ENCODE results near the gene FBXW9.
A peak's percentile ranks its signal among the peaks of the same experiment; 100 is the strongest.
"Not testable (repeated sequence)": the region's sequence is repeated elsewhere in the genome, so short reads cannot be mapped to it uniquely, and the experiment has no call there.

The FBXW9 gene

GRCh38 chr19:12715102-12715501, 18.7 kb upstream of the FBXW9 start:
- DNase-seq (ENCODE audit: low read depth): no peak

GRCh38 chr19:12713304-12713703, 16.9 kb upstream of the FBXW9 start:
- not testable (repeated sequence) for DNase-seq (ENCODE audit: low read depth)

- DNase-seq (ENCODE audit: low read depth): not testable (repeated sequence)
Measured at GRCh38 chr19:12712077-12712476, 15.6 kb upstream of the FBXW9 start.

GRCh38 chr19:12711187-12711586, 14.8 kb upstream of the FBXW9 start:
- no peak for DNase-seq (ENCODE audit: low read depth)

- DNase-seq (ENCODE audit: low read depth): no peak
Measured at GRCh38 chr19:12708641-12709040, 12.2 kb upstream of the FBXW9 start.

GRCh38 chr19:12706332-12706718, 9.9 kb upstream of the FBXW9 start:
- no peak for DNase-seq (ENCODE audit: low read depth)

- DNase-seq (ENCODE audit: low read depth): no peak
Measured at GRCh38 chr19:12705654-12706331, 9.4 kb upstream of the FBXW9 start.

GRCh38 chr19:12705169-12705568, 8.7 kb upstream of the FBXW9 start:
- no peak for DNase-seq (ENCODE audit: low read depth)

- DNase-seq (ENCODE audit: low read depth): peak; percentile 71
Measured at GRCh38 chr19:12703046-12703445, 6.6 kb upstream of the FBXW9 start.

GRCh38 chr19:12701596-12702282, 5.3 kb upstream of the FBXW9 start:
- no peak for DNase-seq (ENCODE audit: low read depth)

- no peak for DNase-seq (ENCODE audit: low read depth)
Measured at GRCh38 chr19:12698138-12698537, 1.7 kb upstream of the FBXW9 start.

- DNase-seq (ENCODE audit: low read depth): not testable (repeated sequence)
Measured at GRCh38 chr19:12697425-12697824, 994 bp upstream of the FBXW9 start.

- DNase-seq (ENCODE audit: low read depth): no peak
Measured at GRCh38 chr19:12695997-12696365, 450 bp downstream of the FBXW9 start.

- DNase-seq (ENCODE audit: low read depth): no peak
Measured at GRCh38 chr19:12695514-12695913, 917 bp downstream of the FBXW9 start.

GRCh38 chr19:12695096-12695495, 1.3 kb downstream of the FBXW9 start:
- DNase-seq (ENCODE audit: low read depth): peak; percentile 60

- no peak for DNase-seq (ENCODE audit: low read depth)
Measured at GRCh38 chr19:12694641-12695040, 1.8 kb downstream of the FBXW9 start.

GRCh38 chr19:12692960-12693359, 3.5 kb downstream of the FBXW9 start:
- DNase-seq (ENCODE audit: low read depth): no peak

GRCh38 chr19:12689581-12690216, 6.7 kb downstream of the FBXW9 start:
- DNase-seq (ENCODE audit: low read depth): no peak

- no peak for DNase-seq (ENCODE audit: low read depth)
Measured at GRCh38 chr19:12689012-12689411, 7.4 kb downstream of the FBXW9 start.

GRCh38 chr19:12687496-12688196, 8.8 kb downstream of the FBXW9 start, which contains the start of gene GNG14:
GNG14 (plus strand) TSS chr19:12687998; CDS start chr19:12688049, 51 bp downstream.
- DNase-seq (ENCODE audit: low read depth): no peak

GRCh38 chr19:12685831-12686230, 10.6 kb downstream of the FBXW9 start:
- no peak for DNase-seq (ENCODE audit: low read depth)
